Thoracic aorta (tissue), 2 donors: ENCODE results near the gene ADAMTSL1. TPM values are rescaled to one million over a fixed set of nuclear protein-coding genes. Genes with fewer than 3 reads are reported as not detected.

Experiments
- ATAC-seq: fragments of 150-250 bp; one replicate; pipeline ENCODE4 v1.8.0; 2017; ENCODE audit warnings: low read depth; ENCODE audit not compliant: insufficient number of reproducible peaks, low FRiP score
- DNase-seq: peaks from one replicate; pipeline ENCODE4 v3.0.0-alpha.2; 2020; ENCODE audit warnings: low spot score
- H3K27ac ChIP-seq, 2 donors: fragments of 200-600 bp; sonication (generic); 1 replicate in 1 of 2; 2 replicates in 1 of 2; pipeline ENCODE4 v1.5.1; 2016; ENCODE audit warnings: mild to moderate bottlenecking in 2 of 2, moderate library complexity in 2 of 2
- H3K27me3 ChIP-seq: fragments of 200-600 bp; sonication (generic); replicated peaks from 2 replicates; pipeline ENCODE4 v1.6.0; 2016; ENCODE audit warnings: mild to moderate bottlenecking; ENCODE audit not compliant: insufficient read depth
- H3K36me3 ChIP-seq: fragments of 200-600 bp; sonication (generic); one replicate; pipeline ENCODE4 v1.5.1; 2016
- H3K4me1 ChIP-seq, 2 donors: fragments of 200-600 bp; sonication (generic); 1 replicate in 1 of 2; 2 replicates in 1 of 2; pipeline versions ENCODE4 v1.5.1 to v1.6.0; 2016; ENCODE audit warnings: low read depth in 2 of 2, mild to moderate bottlenecking in 1 of 2; ENCODE audit not compliant: control insufficient read depth in 1 of 2
- H3K4me3 ChIP-seq: fragments of 200-600 bp; sonication (generic); 2 replicates; pipeline ENCODE4 v1.5.1; 2016; ENCODE audit warnings: mild to moderate bottlenecking
- H3K9me3 ChIP-seq: fragments of 200-600 bp; sonication (generic); 2 replicates; pipeline ENCODE4 v1.5.1; 2016
- total RNA-seq, 2 donors: library from RNA; depleted of rRNA; stranded (reverse); fragments of >200 nt; gene quantifications; one replicate each; pipeline versions ENCODE4 v1.1.0 to v1.2.3, GENCODE V29; 2016
- TF ChIP-seq, protein P1 (sequence below): fragments of 200-600 bp; sonication (generic); IDR thresholded peaks from one replicate; pipeline ENCODE4 v1.5.1; 2019; ENCODE audit warnings: antibody characterized with exemption

Gene ADAMTSL1
- total RNA-seq, 2 donors from 2014 or later = 61.4 to 75.5 TPM

DNA sequence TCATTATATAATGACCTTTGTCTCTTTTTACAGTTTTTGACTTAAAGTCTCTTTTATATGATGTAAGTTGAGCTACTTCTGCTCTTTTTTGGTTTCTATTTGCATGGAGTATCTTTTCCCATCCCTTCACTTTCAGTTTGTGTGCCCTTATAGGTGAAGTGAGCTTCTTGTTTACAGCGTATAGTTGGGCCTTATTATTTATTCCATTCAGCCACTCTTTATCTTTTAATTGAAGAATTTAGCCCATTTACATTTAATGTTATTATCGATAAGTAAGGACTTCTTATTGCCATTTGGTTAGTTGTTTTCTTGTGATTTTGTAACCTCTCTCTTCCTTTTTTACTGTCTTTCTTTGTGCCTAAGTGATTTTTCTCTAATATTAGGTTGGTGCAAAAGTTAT lies 117.3 kb downstream of the ADAMTSL1 start:
- TF ChIP-seq, protein P1, sequence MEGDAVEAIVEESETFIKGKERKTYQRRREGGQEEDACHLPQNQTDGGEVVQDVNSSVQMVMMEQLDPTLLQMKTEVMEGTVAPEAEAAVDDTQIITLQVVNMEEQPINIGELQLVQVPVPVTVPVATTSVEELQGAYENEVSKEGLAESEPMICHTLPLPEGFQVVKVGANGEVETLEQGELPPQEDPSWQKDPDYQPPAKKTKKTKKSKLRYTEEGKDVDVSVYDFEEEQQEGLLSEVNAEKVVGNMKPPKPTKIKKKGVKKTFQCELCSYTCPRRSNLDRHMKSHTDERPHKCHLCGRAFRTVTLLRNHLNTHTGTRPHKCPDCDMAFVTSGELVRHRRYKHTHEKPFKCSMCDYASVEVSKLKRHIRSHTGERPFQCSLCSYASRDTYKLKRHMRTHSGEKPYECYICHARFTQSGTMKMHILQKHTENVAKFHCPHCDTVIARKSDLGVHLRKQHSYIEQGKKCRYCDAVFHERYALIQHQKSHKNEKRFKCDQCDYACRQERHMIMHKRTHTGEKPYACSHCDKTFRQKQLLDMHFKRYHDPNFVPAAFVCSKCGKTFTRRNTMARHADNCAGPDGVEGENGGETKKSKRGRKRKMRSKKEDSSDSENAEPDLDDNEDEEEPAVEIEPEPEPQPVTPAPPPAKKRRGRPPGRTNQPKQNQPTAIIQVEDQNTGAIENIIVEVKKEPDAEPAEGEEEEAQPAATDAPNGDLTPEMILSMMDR = no peak
- no peak for DNase-seq
- peaks cover 8% of the 10 kb centered on the region for H3K9me3 ChIP-seq
- H3K36me3 ChIP-seq = no peaks in the 10 kb centered on the region
- H3K4me1 ChIP-seq = peaks cover 0 to 14% of the 10 kb centered on the region in 2 donors
- ATAC-seq = no peak
- no peaks in the 10 kb centered on the region for H3K27me3 ChIP-seq
- no peak overlapping the region for H3K4me3 ChIP-seq
- H3K27ac ChIP-seq = no peak overlapping the region

DNA sequence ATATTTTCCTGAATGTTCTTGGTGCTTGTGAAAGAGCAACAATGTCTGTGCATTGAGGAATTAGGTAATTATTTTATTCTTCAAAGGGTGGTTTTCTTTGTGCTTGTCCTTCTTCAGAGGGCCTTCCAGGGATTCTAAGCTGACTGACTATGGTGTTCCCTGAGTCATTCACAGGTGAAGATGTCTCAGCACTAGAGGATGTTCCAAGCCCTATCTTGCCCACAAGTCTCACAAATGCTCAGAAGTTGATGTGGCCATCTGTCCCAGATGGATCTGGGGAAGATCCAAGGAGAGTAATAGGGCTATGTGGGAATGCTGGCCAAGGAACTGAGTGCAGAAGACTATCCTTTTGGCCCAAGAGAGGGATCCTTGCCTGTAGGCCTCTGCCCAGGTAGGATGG lies 120.9 kb downstream of the ADAMTSL1 start:
- no peak for DNase-seq
- Histone ChIP-seq H3K27me3 (no peaks in the 10 kb centered on the region), H3K27ac (peak overlapping the region in 1 of 2 donors; percentile 20), H3K36me3 (no peaks in the 10 kb centered on the region), H3K4me3 (no peak overlapping the region), H3K9me3 (peaks cover 8% of the 10 kb centered on the region), H3K4me1 (peaks cover 11 to 44% of the 10 kb centered on the region in 2 donors)
- TF ChIP-seq, protein P1 = no peak
- ATAC-seq = no peak

DNA sequence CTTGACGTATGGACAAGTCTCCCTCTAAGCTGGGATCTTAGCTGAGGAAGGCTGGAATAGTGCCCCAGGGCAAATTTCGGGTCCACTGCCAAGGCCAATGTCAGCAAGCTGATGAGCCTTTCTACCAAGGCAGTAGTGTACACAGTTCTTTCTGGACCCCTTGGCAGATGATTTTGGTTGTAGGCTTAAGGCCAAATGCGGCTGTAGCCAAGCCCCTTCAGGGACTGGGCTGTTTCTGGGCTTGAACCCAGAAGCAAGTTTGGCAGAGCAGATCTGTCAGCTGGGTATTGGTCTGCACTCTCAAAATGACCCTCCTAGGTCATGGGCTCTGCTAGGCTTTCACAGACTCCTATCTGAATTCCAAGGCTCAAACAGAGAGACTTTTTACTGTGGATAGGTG lies 121.6 kb downstream of the ADAMTSL1 start:
- Histone ChIP-seq H3K4me3 (no peak overlapping the region), H3K4me1 (peaks cover 11 to 47% of the 10 kb centered on the region in 2 donors), H3K36me3 (no peaks in the 10 kb centered on the region), H3K27ac (peak overlapping the region; percentile 15 to 44), H3K9me3 (peaks cover 8% of the 10 kb centered on the region), H3K27me3 (no peaks in the 10 kb centered on the region)
- ATAC-seq (peak; percentile 16), DNase-seq (no peak)
- TF ChIP-seq, protein P1 = no peak

DNA sequence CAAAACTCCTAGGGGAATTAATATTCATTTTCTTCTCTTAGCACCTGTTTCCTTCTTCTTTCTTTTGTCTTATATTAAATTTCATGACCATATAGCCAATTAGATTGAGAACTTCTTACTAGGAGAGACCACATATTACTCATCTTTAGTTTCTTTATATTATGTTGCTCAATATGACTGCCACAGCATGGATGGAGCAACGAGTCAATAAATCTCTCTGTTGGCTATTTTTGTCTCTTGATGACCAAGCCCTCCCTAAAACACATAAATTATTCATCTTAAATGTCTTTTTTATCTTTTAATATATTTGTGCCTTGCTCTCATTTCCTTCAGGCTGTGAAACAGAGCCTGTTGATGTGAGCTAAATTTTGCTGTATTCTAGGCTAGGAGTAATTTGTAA lies 123.0 kb downstream of the ADAMTSL1 start:
- no peak overlapping the region for H3K4me3 ChIP-seq
- H3K27ac ChIP-seq = peak overlapping the region; percentile 57 to 68
- H3K36me3 ChIP-seq = no peaks in the 10 kb centered on the region
- H3K27me3 ChIP-seq = no peaks in the 10 kb centered on the region
- TF ChIP-seq, protein P1 = no peak
- no peak for ATAC-seq
- no peak for DNase-seq
- H3K4me1 ChIP-seq = peaks cover 11 to 55% of the 10 kb centered on the region in 2 donors
- H3K9me3 ChIP-seq = peaks cover 5% of the 10 kb centered on the region

DNA sequence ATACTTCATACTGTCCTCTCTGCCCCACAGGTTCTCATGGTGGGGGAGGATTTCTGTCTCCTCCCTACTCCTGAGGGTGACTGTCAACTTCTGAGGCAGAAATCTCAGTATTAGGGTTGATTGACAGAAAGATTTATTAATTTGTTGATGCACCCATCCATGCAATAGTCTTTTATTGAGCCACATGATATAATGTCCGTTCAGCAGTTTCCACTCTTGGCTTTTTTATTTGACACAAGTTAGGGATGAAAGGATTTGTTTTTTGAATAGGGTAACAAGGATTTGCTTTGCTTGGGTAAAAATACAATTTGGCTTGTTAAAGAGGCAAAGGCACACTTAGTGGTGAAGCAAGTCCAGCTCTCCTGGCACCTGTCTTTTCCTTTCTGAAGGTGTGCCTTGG lies 125.0 kb downstream of the ADAMTSL1 start:
- no peak overlapping the region for H3K27ac ChIP-seq
- no peak for ATAC-seq
- peaks cover 4% of the 10 kb centered on the region for H3K9me3 ChIP-seq
- H3K4me3 ChIP-seq = no peak overlapping the region
- H3K27me3 ChIP-seq = no peaks in the 10 kb centered on the region
- TF ChIP-seq, protein P1 = no peak
- no peaks in the 10 kb centered on the region for H3K36me3 ChIP-seq
- H3K4me1 ChIP-seq = peaks cover 11 to 55% of the 10 kb centered on the region in 2 donors
- no peak for DNase-seq
